ENCODE results near the gene ACTL7B.
"Not testable (repeated sequence)": the region's sequence is repeated elsewhere in the genome, so short reads cannot be mapped to it uniquely, and the experiment has no call there.

Gene ACTL7B

DNA sequence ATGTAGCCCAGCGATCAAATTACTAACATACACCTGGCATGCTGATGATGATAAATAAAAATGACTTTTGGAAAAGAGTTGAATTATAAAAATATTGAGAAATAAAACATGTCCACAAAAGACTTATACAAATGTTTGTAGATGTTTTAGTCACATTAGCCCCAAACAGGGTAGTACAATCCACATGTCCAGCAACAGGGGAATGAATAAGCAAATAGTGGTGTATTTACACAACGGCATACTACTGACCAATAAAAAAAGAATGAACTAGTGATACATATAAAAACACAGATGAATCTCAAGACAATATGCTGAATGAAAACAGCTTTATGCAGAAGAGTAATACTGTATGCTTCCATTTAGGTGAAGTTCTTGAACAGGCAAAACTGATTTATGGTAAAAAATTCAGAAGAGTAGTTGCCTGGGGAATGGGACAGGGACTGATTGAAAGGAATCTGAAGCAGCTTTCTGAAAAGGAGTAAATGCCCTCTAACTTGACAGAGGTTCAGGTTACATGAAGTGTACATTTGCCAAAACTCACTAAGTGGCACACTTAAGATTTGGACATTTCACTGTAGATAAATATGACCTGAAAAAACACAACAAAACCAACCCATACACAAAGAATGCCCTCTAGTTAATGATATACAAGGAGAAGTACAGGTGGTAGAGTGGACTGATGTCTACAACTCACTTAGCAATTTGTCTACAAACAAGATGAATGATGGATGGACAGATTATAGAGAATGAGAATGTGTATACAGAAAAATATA, 41.7 kb upstream of the ACTL7B start:
- CTCF ChIA-PET = interaction anchor here (0.9 to 1.2 kb wide), 2 partner anchors 12 to 17 kb away, joined by 3 to 5 read pairs; no protein-coding TSS in a partner anchor
- DNase-seq (ENCODE audit: extremely low spot score) = no peak
- TF ChIP-seq CTCF (IDR thresholded peaks at IDR 0.05; ENCODE audit: control extremely low read depth, extremely low read depth, low read depth, missing control alignments) = no peak
- POLR2A ChIA-PET = no interaction called here

- DNase-seq (ENCODE audit: extremely low spot score) = no peak
- no peak for TF ChIP-seq CTCF (IDR thresholded peaks at IDR 0.05; ENCODE audit: control extremely low read depth, extremely low read depth, low read depth, missing control alignments)
- ChIA-PET CTCF (no interaction called here), POLR2A (no interaction called here)
These were observed 38.6 kb upstream of the ACTL7B start for GRCh38 chr9:108894225-108894997.

- POLR2A ChIA-PET = no interaction called here
These were observed 33.9 kb upstream of the ACTL7B start for GRCh38 chr9:108889649-108890067.

GRCh38 chr9:108886594-108887271, 30.9 kb upstream of the ACTL7B start:
- CTCF ChIA-PET = interaction anchor here (0.8 to 1.5 kb wide), 4 partner anchors 9 to 1545 kb away, joined by 3 to 6 read pairs (median 4); no protein-coding TSS in a partner anchor
- POLR2A ChIA-PET = not testable (repeated sequence)

More at GRCh38 chr9:108889649-108890067, 33.9 kb upstream of the ACTL7B start:
- CTCF ChIA-PET = interaction anchor here (0.9 to 1.7 kb wide), 3 partner anchors 9 to 13 kb away, joined by 3 to 8 read pairs (median 4); no protein-coding TSS in a partner anchor
- no peak for DNase-seq (ENCODE audit: extremely low spot score)
- no peak for TF ChIP-seq CTCF (IDR thresholded peaks at IDR 0.05; ENCODE audit: control extremely low read depth, extremely low read depth, low read depth, missing control alignments)

GRCh38 chr9:108885643-108886348, 30.0 kb upstream of the ACTL7B start:
- peak; percentile 74 for DNase-seq (ENCODE audit: extremely low spot score)
- TF ChIP-seq CTCF (IDR thresholded peaks at IDR 0.05; ENCODE audit: control extremely low read depth, extremely low read depth, low read depth, missing control alignments) = no peak
- CTCF ChIA-PET = interaction anchor here (1.2 to 1.5 kb wide), 2 partner anchors 12 to 50 kb away, joined by 3 to 4 read pairs; no protein-coding TSS in a partner anchor
- POLR2A ChIA-PET = interaction anchor here (0.8 kb wide), 1 partner anchor 1602 kb away, joined by 3 read pairs; no protein-coding TSS in a partner anchor

More at GRCh38 chr9:108886594-108887271, 30.9 kb upstream of the ACTL7B start:
- DNase-seq (ENCODE audit: extremely low spot score) = not testable (repeated sequence)

- CTCF ChIA-PET = no interaction called here
- POLR2A ChIA-PET = no interaction called here
- no peak for DNase-seq (ENCODE audit: extremely low spot score)
- TF ChIP-seq CTCF (IDR thresholded peaks at IDR 0.05; ENCODE audit: control extremely low read depth, extremely low read depth, low read depth, missing control alignments) = no peak
These were observed 28.9 kb upstream of the ACTL7B start for GRCh38 chr9:108884701-108885100.

Measured in GM10248 (cell line).